ENCODE results near the gene COL5A1. TPM values are rescaled to one million over a fixed set of nuclear protein-coding genes. Genes with fewer than 3 reads are reported as not detected.
A peak's percentile ranks its signal among the peaks of the same experiment; 100 is the strongest.

Gene COL5A1
- total RNA-seq, 2 donors from 2014 or later = 127 to 129 TPM

DNA sequence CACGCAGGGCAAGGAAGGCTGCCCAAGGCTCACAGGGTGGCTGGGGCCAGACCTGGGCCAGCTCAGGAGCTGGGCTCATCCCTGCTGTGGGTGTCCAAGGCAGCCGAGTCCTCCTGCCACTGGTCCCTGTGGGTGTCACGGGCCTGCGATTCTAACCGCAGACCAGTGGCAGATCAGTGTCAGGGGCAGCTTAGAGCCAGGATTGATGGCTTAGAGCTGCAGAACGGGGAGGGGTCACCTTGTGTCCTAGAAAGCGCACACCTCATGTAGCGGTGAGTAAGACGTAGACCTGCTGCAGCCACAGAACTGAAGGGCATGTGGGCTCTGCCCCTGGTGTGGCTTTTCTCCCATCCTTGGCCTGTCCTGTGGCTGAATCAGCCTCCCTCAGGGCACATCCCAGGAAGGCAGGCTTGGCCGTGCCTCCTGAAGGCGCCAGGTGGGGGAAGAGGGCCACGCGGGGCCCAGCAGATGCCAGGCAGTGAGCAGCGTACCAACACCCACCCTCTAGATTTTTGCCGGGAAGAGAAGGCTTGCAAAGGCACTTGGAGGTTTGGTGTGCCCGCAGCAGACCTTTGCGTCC lies 160.7 kb downstream of the COL5A1 start:
- Histone ChIP-seq H3K4me3 (no peak overlapping the region), H3K27me3 (replicated peaks; ENCODE audit: insufficient read depth) (no peaks in the 10 kb centered on the region), H3K27ac (no peak overlapping the region), H3K36me3 (peaks cover 47% of the 10 kb centered on the region), H3K9me3 (no peaks in the 10 kb centered on the region), H3K4me1 (ENCODE audit: control insufficient read depth in 1 of 2, low read depth in 2 of 2) (peaks cover 0 to 21% of the 10 kb centered on the region in 2 donors)
- TF ChIP-seq, protein P1, sequence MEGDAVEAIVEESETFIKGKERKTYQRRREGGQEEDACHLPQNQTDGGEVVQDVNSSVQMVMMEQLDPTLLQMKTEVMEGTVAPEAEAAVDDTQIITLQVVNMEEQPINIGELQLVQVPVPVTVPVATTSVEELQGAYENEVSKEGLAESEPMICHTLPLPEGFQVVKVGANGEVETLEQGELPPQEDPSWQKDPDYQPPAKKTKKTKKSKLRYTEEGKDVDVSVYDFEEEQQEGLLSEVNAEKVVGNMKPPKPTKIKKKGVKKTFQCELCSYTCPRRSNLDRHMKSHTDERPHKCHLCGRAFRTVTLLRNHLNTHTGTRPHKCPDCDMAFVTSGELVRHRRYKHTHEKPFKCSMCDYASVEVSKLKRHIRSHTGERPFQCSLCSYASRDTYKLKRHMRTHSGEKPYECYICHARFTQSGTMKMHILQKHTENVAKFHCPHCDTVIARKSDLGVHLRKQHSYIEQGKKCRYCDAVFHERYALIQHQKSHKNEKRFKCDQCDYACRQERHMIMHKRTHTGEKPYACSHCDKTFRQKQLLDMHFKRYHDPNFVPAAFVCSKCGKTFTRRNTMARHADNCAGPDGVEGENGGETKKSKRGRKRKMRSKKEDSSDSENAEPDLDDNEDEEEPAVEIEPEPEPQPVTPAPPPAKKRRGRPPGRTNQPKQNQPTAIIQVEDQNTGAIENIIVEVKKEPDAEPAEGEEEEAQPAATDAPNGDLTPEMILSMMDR (IDR thresholded peaks at IDR 0.05) = no peak
- no peak for ATAC-seq (ENCODE audit: insufficient number of reproducible peaks, low FRiP score, low read depth)
- no peak for DNase-seq (ENCODE audit: low spot score)

GRCh38 chr9:134804871-134805270 lies 163.3 kb downstream of the COL5A1 start:
- peaks cover 35% of the 10 kb centered on the region for H3K36me3 ChIP-seq
- TF ChIP-seq, protein P1 (IDR thresholded peaks at IDR 0.05) = no peak

DNA sequence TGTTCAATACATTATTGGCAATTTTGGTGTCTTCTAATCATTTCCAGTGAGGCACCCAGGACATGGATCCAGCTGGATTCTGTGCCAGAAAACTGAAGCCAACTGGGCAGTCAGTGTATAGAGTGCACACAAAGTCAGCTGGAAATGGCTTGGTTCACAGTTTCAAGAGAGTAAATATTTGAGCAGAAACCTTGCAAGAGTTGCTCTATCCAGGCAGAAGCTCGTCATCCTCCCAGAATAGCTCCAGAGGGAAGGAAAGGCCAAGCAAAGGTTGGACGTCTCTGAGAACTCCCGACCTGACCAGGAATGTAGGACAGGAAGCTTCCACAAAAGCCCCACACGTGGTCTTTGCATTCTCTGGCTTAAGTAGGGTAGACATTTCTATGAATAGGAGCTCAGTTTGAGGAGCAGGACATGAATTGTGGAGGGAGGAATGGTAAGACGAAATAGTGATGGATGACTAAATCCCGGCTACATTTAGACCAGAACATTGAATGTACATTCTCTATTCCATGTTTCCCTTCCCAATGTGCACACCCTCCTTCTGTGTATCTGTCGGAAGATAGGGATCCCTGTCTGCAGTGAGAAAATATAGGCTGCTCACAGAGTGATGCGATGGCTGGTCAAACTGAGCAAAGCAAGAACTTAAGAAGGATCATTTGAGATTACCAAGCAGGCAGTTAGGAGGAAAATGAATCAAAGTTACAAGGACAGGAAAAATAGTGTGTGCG lies 166.3 kb downstream of the COL5A1 start:
- no peak overlapping the region for H3K4me3 ChIP-seq
- DNase-seq (ENCODE audit: low spot score) = no peak
- H3K27me3 ChIP-seq (replicated peaks; ENCODE audit: insufficient read depth) = no peaks in the 10 kb centered on the region
- H3K27ac ChIP-seq = peak overlapping the region; percentile 23 to 41
- ATAC-seq (ENCODE audit: insufficient number of reproducible peaks, low FRiP score, low read depth) = no peak
- peaks cover 40% of the 10 kb centered on the region for H3K36me3 ChIP-seq
- peaks cover 2 to 21% of the 10 kb centered on the region in 2 donors for H3K4me1 ChIP-seq (ENCODE audit: control insufficient read depth in 1 of 2, low read depth in 2 of 2)
- H3K9me3 ChIP-seq = no peaks in the 10 kb centered on the region
- TF ChIP-seq, protein P1 (IDR thresholded peaks at IDR 0.05) = no peak

More at GRCh38 chr9:134804871-134805270, 163.3 kb downstream of the COL5A1 start:
- Histone ChIP-seq H3K4me3 (no peak overlapping the region), H3K9me3 (no peaks in the 10 kb centered on the region), H3K27ac (no peak overlapping the region), H3K27me3 (replicated peaks; ENCODE audit: insufficient read depth) (no peaks in the 10 kb centered on the region), H3K4me1 (ENCODE audit: control insufficient read depth in 1 of 2, low read depth in 2 of 2) (peaks cover 2 to 33% of the 10 kb centered on the region in 2 donors)
- ATAC-seq (ENCODE audit: insufficient number of reproducible peaks, low FRiP score, low read depth) = no peak
- DNase-seq (ENCODE audit: low spot score) = no peak

DNA sequence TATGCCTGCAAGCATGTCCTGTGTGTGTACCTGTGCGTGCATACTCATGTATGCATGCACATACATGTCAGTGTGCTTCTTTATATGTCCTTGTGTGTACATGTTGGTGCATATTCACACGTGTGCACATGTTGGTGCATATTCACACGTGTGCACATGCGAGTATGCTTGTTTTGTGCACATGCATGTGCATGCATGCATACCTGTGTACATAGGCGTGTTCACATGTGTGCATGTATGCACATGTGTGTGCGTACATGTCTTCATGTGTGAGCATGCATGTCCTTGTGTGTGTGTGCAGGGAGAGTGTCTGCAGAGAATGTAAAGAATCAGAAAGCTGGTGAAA lies 166.8 kb downstream of the COL5A1 start:
- H3K4me1 ChIP-seq (ENCODE audit: control insufficient read depth in 1 of 2, low read depth in 2 of 2) = peaks cover 2 to 21% of the 10 kb centered on the region in 2 donors
- ATAC-seq (ENCODE audit: insufficient number of reproducible peaks, low FRiP score, low read depth) (no peak), DNase-seq (ENCODE audit: low spot score) (no peak)
- H3K27ac ChIP-seq = no peak overlapping the region
- no peaks in the 10 kb centered on the region for H3K9me3 ChIP-seq
- no peaks in the 10 kb centered on the region for H3K27me3 ChIP-seq (replicated peaks; ENCODE audit: insufficient read depth)
- peaks cover 39% of the 10 kb centered on the region for H3K36me3 ChIP-seq
- no peak overlapping the region for H3K4me3 ChIP-seq
- TF ChIP-seq, protein P1 (IDR thresholded peaks at IDR 0.05) = no peak

DNA sequence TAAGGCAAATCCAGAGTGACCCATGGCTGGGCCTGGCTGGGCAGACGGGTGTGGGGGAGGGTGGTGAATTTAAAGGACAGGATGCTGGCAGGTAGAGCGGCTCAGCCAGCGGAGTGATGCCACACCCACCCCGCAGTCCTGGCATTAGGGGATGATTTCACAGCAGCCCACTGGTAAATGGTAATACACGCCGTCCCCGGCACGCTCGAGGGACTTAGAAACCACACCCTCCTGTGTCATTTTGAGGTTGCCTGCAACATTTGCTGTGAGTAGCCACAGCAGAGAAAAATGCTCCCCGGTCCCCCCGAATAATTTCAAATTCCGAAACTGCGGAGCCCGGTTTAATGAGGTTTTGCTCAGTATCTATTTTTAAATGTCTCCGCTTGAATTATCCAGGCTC lies 167.7 kb downstream of the COL5A1 start:
- no peaks in the 10 kb centered on the region for H3K27me3 ChIP-seq (replicated peaks; ENCODE audit: insufficient read depth)
- no peaks in the 10 kb centered on the region for H3K9me3 ChIP-seq
- H3K36me3 ChIP-seq = peaks cover 45% of the 10 kb centered on the region
- no peak overlapping the region for H3K4me3 ChIP-seq
- TF ChIP-seq, protein P1 (IDR thresholded peaks at IDR 0.05) = no peak
- peaks cover 2 to 21% of the 10 kb centered on the region in 2 donors for H3K4me1 ChIP-seq (ENCODE audit: control insufficient read depth in 1 of 2, low read depth in 2 of 2)
- DNase-seq (ENCODE audit: low spot score) (no peak), ATAC-seq (ENCODE audit: insufficient number of reproducible peaks, low FRiP score, low read depth) (no peak)
- H3K27ac ChIP-seq = no peak overlapping the region
